SK-N-SH (cell line): ENCODE measurements around the gene TFF1.

Source experiments
- CTCF ChIP-seq: fragments of 200-600 bp; sonication (generic); IDR thresholded peaks from 2 replicates; pipeline ENCODE4 v1.6.1; 2017; ENCODE audit warnings: antibody characterized with exemption, mild to moderate bottlenecking, moderate library complexity
- GABPA ChIP-seq: IDR thresholded peaks from 2 replicates; pipeline ENCODE4 v1.4.0; 2012; ENCODE audit warnings: low read depth, mild to moderate bottlenecking
- NRF1 ChIP-seq: IDR thresholded peaks from 2 replicates; pipeline ENCODE4 v1.6.1; 2012; ENCODE audit warnings: low read depth, mild to moderate bottlenecking, low read length
- PBX3 ChIP-seq: IDR thresholded peaks from 2 replicates; pipeline ENCODE4; 2012
- POLR2AphosphoS5 ChIP-seq: IDR thresholded peaks from 2 replicates; pipeline ENCODE4 v1.6.1; 2012; ENCODE audit warnings: low read depth, low read length
- RAD21 ChIP-seq: IDR thresholded peaks from 2 replicates; pipeline ENCODE4 v1.6.1; 2012; ENCODE audit warnings: mild to moderate bottlenecking, low read length
- RXRA ChIP-seq: IDR thresholded peaks from 2 replicates; pipeline ENCODE4 v1.4.0; 2012; ENCODE audit warnings: low read depth, mild to moderate bottlenecking, borderline replicate concordance
- TAF1 ChIP-seq: IDR thresholded peaks from 2 replicates; pipeline ENCODE4 v1.6.1; 2012; ENCODE audit warnings: low read depth, mild to moderate bottlenecking, low read length, moderate library complexity, borderline replicate concordance
- USF1 ChIP-seq: IDR thresholded peaks from 2 replicates; pipeline ENCODE4 v1.4.0; 2012; ENCODE audit warnings: low read depth, borderline replicate concordance
- USF2 ChIP-seq: fragments of 150-350 bp; IDR thresholded peaks from 2 replicates; pipeline ENCODE4 v1.6.1; 2017; ENCODE audit warnings: antibody characterized with exemption, low read length, low read depth, borderline replicate concordance

- no peak for TF ChIP-seq CTCF
- TF ChIP-seq GABPA = no peak
- no peak for TF ChIP-seq NRF1
- no peak for TF ChIP-seq RAD21
- TF ChIP-seq USF1 = no peak
- TF ChIP-seq USF2 = no peak
- TF ChIP-seq TAF1 = no peak
- TF ChIP-seq POLR2AphosphoS5 = no peak
- TF ChIP-seq RXRA = no peak
- no peak for TF ChIP-seq PBX3
These were observed 10.3 kb downstream of the TFF1 start for GRCh38 chr21:42356046-42356445.
